ENCODE measurements around the gene CLEC2B.

DNA sequence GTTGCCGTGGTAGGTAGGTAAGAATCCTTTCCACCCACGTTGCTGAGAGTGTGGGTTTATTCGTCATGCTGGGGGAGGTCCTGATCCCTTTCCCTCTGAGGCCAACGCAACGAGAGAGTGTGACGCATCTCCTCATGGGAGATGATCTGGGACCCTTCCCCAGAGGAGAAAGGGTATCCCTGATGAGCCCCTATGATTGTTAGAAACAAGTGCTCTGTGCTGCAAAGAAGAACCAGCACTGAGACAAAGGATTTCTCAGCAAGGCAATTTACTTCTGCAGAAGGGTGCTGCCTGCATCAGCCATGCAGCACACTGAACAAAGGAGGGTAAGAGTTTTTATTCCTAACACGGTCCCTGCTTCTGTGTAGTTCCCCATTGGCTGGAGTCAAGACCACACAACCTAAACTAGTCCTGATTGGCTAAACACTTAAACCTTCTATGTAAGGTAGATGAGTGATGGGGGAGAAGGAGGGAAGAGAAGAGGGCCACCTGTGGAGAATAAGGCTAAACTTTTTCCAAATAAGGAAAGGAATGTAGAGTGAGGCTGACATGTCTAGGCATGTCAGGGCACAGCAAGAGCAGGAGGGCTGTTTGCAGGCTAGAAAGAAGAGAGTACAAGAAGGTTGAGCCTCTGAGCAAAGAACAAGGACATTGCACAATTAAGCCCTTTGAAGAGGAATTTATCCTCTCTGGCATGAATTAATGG is 41.7 kb upstream of the CLEC2B start:
- TF ChIP-seq, protein P1, sequence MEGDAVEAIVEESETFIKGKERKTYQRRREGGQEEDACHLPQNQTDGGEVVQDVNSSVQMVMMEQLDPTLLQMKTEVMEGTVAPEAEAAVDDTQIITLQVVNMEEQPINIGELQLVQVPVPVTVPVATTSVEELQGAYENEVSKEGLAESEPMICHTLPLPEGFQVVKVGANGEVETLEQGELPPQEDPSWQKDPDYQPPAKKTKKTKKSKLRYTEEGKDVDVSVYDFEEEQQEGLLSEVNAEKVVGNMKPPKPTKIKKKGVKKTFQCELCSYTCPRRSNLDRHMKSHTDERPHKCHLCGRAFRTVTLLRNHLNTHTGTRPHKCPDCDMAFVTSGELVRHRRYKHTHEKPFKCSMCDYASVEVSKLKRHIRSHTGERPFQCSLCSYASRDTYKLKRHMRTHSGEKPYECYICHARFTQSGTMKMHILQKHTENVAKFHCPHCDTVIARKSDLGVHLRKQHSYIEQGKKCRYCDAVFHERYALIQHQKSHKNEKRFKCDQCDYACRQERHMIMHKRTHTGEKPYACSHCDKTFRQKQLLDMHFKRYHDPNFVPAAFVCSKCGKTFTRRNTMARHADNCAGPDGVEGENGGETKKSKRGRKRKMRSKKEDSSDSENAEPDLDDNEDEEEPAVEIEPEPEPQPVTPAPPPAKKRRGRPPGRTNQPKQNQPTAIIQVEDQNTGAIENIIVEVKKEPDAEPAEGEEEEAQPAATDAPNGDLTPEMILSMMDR (IDR thresholded peaks at IDR 0.05; ENCODE audit: low read length) = no peak
- TF ChIP-seq EZH2 (IDR thresholded peaks at IDR 0.05; ENCODE audit: borderline replicate concordance, low read length) = no peak

Measured in OCI-LY1 (cell line).